ENCODE measurements around the gene KIAA0930. TPM values are rescaled to one million over a fixed set of nuclear protein-coding genes. Genes with fewer than 3 reads are reported as not detected.
A peak's percentile ranks its signal among the peaks of the same experiment; 100 is the strongest.

The KIAA0930 gene
- total RNA-seq, 1 experiment from 2014 or later: 54.8 TPM

- Histone ChIP-seq H3K27ac (ENCODE audit: low read depth, low read length, poor library complexity, severe bottlenecking) (no peak overlapping the region), H3K4me1 (ENCODE audit: insufficient read depth, low read length, poor library complexity, severe bottlenecking) (peaks cover 9% of the 10 kb centered on the region), H3K4me3 (ENCODE audit: low read depth, low read length, poor library complexity, severe bottlenecking) (no peak overlapping the region), H3K9me3 (ENCODE audit: low read depth, low read length, poor library complexity, severe bottlenecking) (no peaks in the 10 kb centered on the region), H3K36me3 (ENCODE audit: insufficient read depth, low read length, poor library complexity, severe bottlenecking) (no peaks in the 10 kb centered on the region), H3K27me3 (replicated peaks; ENCODE audit: insufficient read depth, low read depth, low read length, poor library complexity) (no peaks in the 10 kb centered on the region)
- ChIA-PET POLR2A (ENCODE audit: low non-redundant PET) (no interaction called here), CTCF (no interaction called here)
- no TSS peak for BruUV-seq (replicated peaks)
- intact Hi-C loops (cut with micrococcal nuclease; ENCODE audit: unreplicated experiment): no loop called here
- no peak for DNase-seq (ENCODE audit: low spot score)
- TF ChIP-seq EZH2 (IDR thresholded peaks at IDR 0.05; ENCODE audit: borderline replicate concordance, low read depth, low read length, poor library complexity, severe bottlenecking): no peak
- TF ChIP-seq, protein P1, sequence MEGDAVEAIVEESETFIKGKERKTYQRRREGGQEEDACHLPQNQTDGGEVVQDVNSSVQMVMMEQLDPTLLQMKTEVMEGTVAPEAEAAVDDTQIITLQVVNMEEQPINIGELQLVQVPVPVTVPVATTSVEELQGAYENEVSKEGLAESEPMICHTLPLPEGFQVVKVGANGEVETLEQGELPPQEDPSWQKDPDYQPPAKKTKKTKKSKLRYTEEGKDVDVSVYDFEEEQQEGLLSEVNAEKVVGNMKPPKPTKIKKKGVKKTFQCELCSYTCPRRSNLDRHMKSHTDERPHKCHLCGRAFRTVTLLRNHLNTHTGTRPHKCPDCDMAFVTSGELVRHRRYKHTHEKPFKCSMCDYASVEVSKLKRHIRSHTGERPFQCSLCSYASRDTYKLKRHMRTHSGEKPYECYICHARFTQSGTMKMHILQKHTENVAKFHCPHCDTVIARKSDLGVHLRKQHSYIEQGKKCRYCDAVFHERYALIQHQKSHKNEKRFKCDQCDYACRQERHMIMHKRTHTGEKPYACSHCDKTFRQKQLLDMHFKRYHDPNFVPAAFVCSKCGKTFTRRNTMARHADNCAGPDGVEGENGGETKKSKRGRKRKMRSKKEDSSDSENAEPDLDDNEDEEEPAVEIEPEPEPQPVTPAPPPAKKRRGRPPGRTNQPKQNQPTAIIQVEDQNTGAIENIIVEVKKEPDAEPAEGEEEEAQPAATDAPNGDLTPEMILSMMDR (conservative IDR thresholded peaks at IDR 0.05; ENCODE audit: low read depth, low read length): no peak
These were observed 23.3 kb downstream of the KIAA0930 start for GRCh38 chr22:45217345-45217744.

GRCh38 chr22:45216133-45217003 is 24.3 kb downstream of the KIAA0930 start:
- intact Hi-C loops (cut with micrococcal nuclease; ENCODE audit: unreplicated experiment): no loop called here
- POLR2A ChIA-PET (ENCODE audit: low non-redundant PET): no interaction called here
- CTCF ChIA-PET: no interaction called here
- H3K9me3 ChIP-seq (ENCODE audit: low read depth, low read length, poor library complexity, severe bottlenecking): no peaks in the 10 kb centered on the region
- TF ChIP-seq, protein P1 (conservative IDR thresholded peaks at IDR 0.05; ENCODE audit: low read depth, low read length): no peak
- TF ChIP-seq EZH2 (IDR thresholded peaks at IDR 0.05; ENCODE audit: borderline replicate concordance, low read depth, low read length, poor library complexity, severe bottlenecking): no peak
- no peak for DNase-seq (ENCODE audit: low spot score)
- no peaks in the 10 kb centered on the region for H3K36me3 ChIP-seq (ENCODE audit: insufficient read depth, low read length, poor library complexity, severe bottlenecking)
- H3K27ac ChIP-seq (ENCODE audit: low read depth, low read length, poor library complexity, severe bottlenecking): no peak overlapping the region
- H3K27me3 ChIP-seq (replicated peaks; ENCODE audit: insufficient read depth, low read depth, low read length, poor library complexity): no peaks in the 10 kb centered on the region
- H3K4me3 ChIP-seq (ENCODE audit: low read depth, low read length, poor library complexity, severe bottlenecking): no peak overlapping the region
- BruUV-seq (replicated peaks): no TSS peak
- H3K4me1 ChIP-seq (ENCODE audit: insufficient read depth, low read length, poor library complexity, severe bottlenecking): peaks cover 19% of the 10 kb centered on the region

DNA sequence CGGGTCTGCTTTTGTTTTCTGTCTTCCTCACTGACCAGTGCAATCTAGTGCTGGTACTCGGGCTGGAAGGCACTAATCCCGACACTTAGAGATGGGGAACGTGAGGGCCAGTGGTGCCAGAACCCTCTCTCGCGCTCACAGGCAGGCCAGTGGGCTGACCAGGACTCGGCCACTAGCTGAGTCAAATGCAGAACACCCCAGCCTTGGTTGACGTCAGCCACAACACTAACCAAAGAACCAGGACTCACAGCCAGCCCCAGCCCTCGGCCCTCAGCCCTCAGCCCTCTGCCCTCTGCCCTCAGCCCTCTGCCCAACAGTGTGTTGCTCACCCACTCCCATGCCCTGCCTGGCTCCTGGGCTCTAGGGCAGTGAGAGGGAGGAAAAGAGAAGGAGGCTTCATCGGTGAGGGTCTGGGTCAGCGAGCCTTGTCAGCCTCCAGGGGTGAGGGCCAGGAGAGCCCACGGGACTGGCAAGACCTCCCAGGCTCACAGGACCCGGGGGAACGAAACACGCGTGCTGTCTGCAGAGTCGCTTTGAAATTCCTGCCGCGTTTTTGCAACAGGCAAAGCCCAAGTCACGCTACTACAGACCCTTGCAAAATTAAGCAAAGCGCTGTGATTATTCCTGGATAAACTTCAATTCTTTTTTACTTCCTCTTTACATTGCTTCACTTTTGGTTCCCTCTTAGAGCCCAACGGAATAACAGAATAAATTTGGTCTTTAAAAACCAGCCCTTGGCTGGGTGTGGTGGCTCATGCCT is 27.5 kb downstream of the KIAA0930 start:
- CTCF ChIA-PET: interaction anchor here (0.6 kb wide), 1 partner anchor 118 kb away, joined by 5 read pairs; no protein-coding TSS in a partner anchor
- POLR2A ChIA-PET (ENCODE audit: low non-redundant PET): no interaction called here
- no peak for DNase-seq (ENCODE audit: low spot score)
- H3K27me3 ChIP-seq (replicated peaks; ENCODE audit: insufficient read depth, low read depth, low read length, poor library complexity): no peaks in the 10 kb centered on the region
- TF ChIP-seq EZH2 (IDR thresholded peaks at IDR 0.05; ENCODE audit: borderline replicate concordance, low read depth, low read length, poor library complexity, severe bottlenecking): no peak
- TF ChIP-seq, protein P1 (conservative IDR thresholded peaks at IDR 0.05; ENCODE audit: low read depth, low read length): no peak
- H3K36me3 ChIP-seq (ENCODE audit: insufficient read depth, low read length, poor library complexity, severe bottlenecking): no peaks in the 10 kb centered on the region
- peaks cover 26% of the 10 kb centered on the region for H3K4me1 ChIP-seq (ENCODE audit: insufficient read depth, low read length, poor library complexity, severe bottlenecking)
- BruUV-seq (replicated peaks): no TSS peak
- no peaks in the 10 kb centered on the region for H3K9me3 ChIP-seq (ENCODE audit: low read depth, low read length, poor library complexity, severe bottlenecking)
- H3K27ac ChIP-seq (ENCODE audit: low read depth, low read length, poor library complexity, severe bottlenecking): no peak overlapping the region
- peak overlapping the region; percentile 33 for H3K4me3 ChIP-seq (ENCODE audit: low read depth, low read length, poor library complexity, severe bottlenecking)
- intact Hi-C loops (cut with micrococcal nuclease; ENCODE audit: unreplicated experiment): no loop called here

All from A673 (cell line).